Middle frontal gyrus (tissue), 1 donor: Measurements from ENCODE around the gene NR0B2.
"Not testable (repeated sequence)": the region's sequence is repeated elsewhere in the genome, so short reads cannot be mapped to it uniquely, and the experiment has no call there.

ENCODE experiments used
- DNase-seq: peaks from one replicate; pipeline ENCODE4 v3.0.0-alpha.2; 2015; ENCODE audit warnings: low spot score; ENCODE audit errors: extremely low spot score

NR0B2 gene, protein sequence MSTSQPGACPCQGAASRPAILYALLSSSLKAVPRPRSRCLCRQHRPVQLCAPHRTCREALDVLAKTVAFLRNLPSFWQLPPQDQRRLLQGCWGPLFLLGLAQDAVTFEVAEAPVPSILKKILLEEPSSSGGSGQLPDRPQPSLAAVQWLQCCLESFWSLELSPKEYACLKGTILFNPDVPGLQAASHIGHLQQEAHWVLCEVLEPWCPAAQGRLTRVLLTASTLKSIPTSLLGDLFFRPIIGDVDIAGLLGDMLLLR

DNA sequence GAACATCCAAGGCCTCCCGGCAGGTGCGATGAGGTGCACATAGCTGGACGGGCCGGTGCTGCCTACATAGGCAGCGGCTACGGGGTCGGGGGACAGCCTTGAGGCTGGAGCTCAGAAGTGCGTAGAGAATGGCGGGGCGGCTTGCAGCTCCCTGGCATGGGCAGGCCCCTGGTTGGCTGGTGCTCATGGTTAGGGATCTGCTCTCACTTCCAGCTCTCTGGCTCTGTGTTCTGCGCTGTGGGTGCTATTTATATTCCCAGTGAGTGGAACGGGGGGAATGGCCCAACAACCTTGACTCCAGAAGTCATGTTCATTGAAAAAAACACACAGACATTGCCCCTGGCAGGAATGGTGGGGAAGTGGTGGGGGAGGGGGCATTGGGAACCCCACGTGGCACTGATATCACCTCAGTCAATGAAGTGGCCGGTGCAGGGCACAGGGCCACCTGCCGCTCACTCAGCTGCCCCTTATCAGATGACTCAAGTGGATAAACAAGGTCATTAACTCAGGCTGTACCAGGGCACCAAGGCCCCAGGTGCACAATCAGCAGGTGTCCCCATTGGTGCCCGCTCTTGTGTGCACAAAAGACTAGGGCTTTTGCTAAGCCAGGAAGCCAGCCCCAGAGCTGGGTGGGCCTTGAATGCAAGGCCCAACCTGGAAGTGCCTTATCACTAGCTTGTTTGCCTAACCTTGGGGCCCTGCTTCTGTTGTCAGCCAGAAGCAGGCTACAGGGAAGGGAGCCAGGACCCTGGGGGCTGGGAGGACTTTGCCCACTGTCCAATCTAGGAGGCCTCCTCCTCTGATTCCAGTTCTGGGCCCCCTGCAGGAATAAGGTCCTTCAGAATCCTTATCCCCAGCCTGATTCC is at the start of gene NR0B2:
Gene NR0B2 (minus strand): TSS at position 222 of the 866 bp plus-strand sequence. CDS start 35 bp downstream, at position 187.
- no peak for DNase-seq

DNA sequence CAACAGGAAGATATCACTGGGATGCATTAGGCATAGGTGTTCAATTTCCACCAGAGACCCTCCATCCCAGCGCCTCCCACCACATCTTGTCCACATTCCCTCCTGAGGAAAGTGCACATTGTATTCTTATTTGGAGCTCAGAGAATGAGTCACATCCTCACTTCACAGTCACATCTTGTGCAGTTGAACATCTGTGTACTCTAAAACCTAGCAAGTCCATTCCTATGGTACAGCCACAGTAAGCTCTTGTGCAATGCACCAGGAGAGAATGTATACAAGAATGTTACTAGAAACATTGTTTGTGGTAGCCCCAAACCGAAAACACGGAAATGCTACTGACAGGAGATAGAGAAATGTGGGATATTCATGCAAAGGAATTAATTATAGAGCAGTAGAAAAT is 48.1 kb upstream of the NR0B2 start:
- peak; percentile 9 for DNase-seq

DNA sequence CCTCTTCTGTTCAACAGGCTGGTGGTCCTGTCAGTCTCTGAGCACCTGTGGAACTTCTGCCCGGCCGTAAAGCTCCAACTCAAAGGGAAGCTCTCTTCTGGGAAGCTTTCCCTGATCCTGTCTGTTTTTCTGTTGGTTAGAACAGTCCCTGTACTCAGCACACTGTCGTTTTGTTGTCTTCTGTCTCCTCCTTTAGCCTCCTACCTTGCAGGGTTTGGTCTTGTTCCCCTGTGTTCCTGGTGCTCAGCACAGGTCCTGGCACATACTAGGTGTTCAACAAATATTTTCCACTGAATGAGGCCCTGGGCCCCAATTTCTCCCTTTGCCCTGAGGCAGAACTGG is 46.8 kb upstream of the NR0B2 start:
- DNase-seq = no peak

DNA sequence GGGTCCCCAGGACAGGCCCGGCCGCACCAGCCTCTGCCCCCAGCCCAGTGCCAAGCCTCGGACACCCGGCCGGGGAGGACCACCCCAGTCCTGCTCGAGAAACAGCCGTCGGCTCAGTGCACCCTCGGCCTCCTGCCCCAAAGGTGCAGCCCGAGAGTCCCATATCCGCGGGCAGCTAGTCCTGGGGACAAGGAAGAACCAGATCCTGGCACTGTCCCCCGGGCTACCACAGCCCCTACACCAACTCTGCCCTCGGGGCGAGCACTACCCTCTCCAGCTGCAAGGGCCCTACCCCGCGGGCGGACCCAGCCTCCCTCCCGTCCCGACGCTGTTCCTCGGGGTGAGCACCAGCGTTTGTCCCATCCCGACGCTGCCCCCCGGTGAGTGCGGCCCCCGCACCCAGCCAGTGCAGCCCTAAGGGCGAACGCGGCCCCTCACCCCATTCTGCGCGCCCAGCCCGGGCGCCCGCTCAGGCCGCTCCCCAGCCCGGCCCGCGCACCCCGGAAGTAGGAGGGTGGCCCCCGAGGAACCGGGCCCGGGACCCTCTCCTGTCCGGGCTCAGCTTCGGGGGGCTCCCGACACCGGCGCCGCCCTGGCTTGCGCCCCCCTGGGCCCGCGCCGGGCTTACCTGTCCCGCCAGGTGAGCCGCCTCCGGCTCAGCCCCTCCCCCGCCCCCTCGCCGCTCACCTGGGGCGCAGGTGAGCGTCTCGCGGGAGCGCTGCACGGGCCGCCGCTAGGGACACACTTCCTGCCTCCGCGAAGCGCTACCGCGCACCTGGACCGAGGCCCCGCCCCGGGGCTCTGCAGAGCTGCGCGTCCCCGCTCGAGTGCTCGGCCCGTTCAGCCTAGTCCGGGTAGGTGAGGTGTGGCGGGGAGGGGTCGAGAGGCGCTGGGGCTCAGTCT is 46.2 kb upstream of the NR0B2 start, which contains the start of gene KDF1:
Gene KDF1 (minus strand): TSS at position 747 of the 903 bp plus-strand sequence. CDS start 8,088 bp downstream, outside the sequence.
- no peak for DNase-seq

DNA sequence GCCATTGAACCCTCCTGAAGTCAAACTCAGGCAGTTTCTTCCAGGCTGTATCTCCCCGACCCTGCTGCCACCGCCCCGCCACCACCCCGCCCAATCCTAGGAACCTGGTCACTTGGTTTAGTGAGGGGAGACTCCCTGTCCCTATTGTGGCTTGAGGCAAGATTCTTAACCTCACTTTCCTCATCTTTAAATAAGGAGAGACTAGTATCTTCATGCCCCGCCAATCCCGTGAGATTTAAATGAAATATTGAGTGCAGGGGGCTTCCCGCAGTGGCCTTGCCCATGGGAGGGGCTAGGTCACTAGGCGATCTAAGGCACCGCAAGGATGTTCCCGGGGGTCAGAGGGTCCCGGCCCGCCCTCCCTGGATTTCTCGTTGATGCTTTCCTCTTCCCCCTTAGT is 45.5 kb upstream of the NR0B2 start:
- DNase-seq = no peak

DNA sequence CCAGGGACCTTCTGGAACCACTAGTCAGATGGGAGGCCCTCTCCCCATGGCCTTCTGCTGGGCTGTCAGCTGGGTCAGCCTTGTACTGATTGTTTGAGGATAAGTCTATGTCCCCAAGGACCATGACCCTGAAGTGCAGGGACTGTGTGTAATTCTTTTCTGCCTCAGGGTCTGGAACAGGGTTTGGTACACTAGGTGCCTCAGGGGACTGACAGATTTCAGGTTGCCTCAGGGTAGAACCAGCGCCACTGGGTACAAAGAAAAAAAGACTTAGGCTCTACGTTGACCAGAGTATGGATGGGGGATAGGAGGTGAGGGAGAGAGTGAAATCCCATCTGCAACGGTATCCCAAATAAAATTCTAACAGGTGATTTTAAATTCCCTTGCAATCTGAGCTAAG is 43.5 kb upstream of the NR0B2 start:
- DNase-seq = no peak

DNA sequence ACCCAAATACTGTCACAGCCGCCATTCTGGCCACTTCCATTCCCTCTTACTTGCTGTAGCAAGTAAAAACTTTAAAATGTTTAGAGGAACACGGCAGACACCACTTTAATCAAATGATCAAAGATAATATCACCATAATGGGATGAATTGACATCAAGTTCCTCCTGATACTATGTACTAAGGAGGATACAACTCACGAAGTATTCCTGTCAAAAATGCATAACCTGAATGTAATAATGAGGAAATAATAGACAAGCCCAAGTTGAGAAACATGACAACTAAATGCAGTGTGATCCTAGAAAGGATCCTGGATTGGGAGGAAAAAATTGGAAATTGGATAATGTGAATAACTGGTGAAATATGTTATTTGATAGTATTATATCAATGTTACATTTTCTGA is 42.5 kb upstream of the NR0B2 start:
- DNase-seq = no peak

DNA sequence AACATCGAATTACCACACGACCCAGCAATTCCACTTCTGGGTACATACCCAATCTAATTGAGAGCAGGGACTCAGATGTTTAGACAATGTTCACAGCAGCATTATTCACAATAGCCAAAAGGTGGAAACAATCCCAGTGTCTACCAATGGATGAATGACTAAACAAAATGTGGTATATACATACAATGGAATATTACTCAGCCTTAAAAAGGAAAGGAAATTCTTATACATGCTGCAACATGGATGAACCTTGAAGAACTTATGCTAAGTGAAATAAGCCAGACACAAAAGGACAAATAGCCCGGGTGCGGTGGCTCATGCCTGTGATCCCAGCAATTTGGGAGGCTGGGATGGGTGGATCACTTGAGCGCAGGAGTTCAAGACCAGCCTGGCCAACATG is 39.6 kb upstream of the NR0B2 start:
- no peak for DNase-seq

DNA sequence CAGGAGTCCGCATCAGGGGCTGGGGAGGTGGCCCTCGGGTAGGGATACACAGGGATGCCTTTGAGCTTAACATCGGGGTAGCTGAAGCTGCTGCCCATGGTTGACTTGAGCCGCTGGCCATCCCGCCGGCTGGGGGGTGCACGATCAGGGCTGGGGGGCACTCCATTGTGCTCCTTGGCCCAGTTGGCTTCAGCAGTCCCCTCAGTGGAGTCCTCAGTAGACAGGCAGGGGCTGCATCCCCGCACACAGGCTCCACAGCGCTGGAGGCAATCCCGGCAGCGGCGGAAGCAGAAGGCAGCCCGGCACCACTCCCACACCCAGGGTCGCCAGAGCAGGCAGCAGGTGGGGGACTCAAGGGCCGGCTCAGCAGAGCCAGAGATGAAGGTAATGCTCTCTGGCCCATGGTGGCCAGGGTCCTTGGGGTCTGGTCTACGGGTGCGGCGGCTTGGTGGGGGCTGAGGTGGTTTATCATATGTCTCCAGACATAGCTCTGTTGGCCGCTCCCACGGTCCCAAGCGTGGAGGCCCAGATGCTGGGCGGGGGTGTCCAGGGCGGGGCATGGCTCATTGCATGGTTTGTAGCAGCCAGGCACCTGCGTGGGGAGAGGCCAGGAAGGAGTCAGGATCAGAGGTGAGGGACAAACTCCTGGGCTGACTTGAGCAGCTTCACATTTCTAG is 38.2 kb upstream of the NR0B2 start:
- no peak for DNase-seq

DNA sequence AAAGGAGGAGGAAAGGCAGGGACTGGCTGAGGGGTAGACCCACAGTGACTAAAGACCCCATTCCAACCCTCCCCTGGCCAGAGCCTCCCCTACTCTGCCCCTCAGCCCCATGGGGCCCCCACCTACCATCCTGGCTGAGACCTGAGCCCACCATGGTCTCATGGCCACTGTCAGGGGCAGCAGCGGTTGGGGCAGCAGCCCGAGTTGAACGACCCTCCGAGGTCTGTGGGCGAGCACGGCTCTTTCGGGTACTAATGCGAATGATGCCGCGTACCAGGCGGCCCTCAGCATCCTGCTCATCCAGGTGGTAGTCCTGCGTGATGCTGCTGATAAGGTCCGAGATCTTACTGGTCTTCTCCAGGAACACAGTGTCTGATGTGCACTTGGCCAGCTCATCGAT is 37.4 kb upstream of the NR0B2 start:
- no peak for DNase-seq

DNA sequence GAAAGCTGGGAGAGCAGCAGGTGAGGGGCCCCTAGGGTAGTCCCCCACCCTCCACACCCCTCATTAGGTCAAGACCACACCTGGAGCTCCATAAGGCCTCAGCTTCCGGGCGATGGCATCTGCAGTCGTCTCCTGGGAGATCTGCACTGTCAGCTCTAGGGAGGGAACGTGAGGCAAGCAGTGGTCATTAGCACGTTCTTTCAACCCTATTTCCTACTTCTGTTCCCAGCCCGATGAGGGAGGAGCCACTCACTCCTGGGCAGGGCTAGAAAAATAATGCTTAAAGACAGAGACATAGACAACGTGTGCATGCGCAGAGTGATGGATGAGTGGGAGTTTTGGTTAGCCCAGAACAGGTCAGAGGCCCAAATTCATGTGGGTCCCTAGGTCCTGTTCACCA is 36.8 kb upstream of the NR0B2 start:
- DNase-seq = no peak

DNA sequence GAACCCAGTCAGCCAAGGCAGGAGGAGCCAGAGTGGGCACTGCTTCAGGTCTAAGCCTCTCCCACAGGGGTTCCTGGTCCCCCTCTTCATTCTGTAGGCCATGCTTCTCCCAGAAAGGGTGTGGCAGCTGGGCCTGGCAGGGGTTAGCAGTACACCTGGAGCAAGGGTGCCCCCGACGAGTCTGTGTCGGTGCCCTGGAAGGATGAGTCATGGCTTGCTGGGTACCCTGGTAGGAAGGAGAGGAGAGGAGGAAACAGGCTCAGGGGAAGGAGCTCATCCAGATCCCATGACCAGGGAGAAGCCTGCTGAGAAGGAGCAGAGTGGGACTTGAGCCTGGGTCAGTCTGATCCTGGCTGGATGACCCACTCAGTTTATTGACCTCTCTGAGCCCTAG is 36.1 kb upstream of the NR0B2 start:
- no peak for DNase-seq

DNA sequence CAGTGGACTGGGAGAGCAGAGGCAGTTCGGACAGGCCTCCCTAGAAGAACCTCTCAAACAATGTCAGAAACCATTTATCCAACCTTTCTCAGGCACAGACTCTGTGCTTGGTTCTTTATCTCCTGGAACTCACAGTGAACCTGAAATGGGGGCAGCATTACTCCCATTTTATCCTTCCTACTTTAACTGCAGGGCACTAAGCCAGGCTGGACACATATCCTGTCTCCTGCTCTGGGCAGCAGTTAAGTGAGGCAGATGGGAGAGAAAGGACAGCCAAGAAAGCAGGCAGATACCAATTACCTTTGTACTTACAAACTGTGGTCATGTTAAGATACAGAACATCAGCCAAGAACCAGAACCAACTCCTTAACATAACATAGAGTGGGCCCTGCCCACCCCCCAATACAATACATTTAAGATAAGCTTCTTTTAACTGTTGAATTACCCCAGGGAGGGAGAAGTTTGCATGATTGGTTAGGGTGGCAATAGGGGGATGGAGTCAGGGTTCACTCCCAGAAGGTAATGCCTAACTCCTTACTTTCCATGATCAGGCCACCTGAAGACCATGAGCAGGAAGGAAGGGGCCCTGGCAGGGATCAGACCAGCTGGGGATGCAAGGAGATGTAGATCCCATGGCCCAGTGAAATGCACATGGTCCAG is 35.6 kb upstream of the NR0B2 start:
- DNase-seq = no peak

DNA sequence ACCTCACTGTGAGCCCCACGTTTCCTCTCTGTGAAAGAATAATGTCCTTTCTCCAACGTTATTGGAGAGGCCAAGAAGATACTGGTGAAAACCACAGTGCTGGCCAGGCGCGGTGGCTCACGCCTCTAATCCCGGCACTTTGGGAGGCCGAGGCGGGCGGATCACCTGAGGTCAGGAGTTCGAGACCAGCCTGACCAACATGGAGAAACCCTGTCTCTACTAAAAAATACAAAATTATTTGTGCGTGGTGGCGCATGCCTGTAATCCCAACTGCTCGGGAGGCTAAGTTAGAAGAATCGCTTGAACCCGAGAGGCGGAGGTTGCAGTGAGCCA is 34.9 kb upstream of the NR0B2 start:
- DNase-seq = not testable (repeated sequence)

DNA sequence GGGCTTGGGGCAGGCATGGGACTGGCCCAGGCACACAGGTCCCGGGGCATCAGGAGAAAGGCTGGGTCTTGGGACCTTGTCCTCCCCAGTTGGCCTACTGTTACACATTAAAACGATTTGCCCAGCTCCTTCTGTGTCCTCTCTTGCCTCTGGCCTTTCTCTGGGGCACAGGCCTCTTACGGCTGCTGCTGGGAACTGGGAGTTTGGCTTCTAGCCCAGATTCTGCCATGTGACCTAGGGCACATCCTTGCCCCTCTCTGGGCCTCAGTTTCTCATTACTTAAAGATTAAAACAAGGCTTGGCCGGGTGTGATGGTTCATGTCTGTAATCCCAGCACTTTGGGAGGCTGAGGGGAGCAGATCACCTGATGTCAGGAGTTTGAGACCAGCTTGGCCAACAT is 32.5 kb upstream of the NR0B2 start:
- DNase-seq = no peak

DNA sequence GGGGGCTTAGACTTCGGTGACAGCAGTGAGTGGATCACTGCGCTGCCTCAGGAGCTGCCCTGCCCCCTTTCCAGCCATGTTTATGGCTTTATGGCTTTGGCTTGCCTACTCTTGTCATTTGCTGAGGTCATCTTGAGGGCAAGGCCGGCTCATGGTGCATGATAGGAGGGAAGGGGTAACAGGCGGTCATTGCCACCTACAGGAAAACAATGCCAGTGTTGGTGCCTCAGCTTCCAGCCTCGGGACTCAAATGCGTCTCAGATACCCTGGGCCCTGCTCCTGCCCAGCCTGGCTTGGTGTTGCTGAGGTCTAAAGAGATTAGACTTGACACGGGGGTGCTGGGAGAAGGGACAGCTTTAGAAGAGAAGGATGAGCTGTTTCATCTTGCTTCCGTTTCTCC is 32.0 kb upstream of the NR0B2 start:
- no peak for DNase-seq

DNA sequence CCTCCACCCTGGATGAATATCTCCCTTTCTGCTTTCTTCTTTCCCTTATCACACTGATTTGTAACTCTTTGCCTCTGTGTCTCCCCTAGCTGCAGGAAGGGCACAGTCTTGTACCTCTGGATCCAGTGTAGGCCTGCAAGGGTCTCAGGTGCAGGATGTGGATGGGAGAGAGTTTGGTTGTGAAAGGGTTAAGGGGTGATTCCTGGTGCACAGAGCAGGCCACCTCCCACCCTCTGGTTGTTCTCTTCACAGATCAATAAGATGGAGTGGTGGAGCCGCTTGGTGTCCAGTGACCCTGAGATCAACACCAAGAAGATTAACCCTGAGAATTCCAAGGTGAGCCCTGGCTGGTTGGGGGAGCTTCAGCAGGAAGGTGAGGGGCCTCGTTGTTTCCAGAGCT is 31.4 kb upstream of the NR0B2 start:
- DNase-seq = no peak

DNA sequence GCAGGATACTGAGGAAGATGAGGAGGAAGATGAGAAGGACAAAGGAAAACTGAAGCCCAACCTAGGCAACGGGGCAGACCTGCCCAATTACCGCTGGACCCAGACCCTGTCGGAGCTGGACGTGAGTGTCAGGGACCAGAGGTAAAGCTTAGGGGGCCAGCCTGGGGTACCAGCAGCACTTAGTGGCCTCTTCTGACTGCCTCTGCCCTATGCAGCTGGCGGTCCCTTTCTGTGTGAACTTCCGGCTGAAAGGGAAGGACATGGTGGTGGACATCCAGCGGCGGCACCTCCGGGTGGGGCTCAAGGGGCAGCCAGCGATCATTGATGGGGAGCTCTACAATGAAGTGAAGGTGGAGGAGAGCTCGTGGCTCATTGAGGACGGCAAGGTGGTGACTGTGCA is 28.9 kb upstream of the NR0B2 start:
- DNase-seq = no peak

DNA sequence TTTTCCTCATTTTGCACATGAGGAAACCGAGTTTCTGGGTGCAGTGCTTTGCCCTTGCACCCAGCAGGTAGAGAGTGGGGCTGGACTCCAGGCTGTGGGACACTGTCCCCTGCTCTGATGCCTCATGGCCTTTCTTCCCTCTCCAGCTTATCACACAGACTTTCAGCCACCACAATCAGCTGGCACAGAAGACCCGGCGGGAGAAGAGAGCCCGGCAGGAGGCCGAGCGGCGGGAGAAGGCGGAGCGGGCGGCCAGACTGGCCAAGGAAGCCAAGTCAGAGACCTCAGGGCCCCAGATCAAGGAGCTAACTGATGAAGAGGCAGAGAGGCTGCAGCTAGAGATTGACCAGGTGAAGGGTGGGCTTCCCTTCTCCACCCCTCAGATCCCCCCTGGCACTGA is 27.5 kb upstream of the NR0B2 start:
- no peak for DNase-seq

DNA sequence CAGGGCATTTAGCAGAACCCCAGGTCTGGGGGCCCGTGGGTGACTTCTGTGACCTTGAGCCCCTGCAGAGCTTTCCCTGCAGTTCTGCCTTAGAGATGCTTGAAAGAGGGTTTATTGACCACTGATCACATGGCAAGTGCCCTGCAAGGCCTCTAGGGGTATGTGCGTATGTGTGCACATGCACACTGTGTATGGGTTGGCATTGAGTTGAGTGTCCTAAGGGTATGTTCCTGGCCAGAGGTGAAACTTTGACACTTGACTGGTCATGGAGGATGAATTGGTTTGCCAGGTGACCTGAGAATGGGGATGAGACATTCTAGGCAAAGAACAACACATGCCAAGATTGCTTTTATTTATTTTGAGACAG is 24.9 kb upstream of the NR0B2 start:
- DNase-seq = no peak
